HUDEP-2 (cell line): Measurements from ENCODE around the gene EFNA5.

ENCODE experiments used
- DNase-seq, 76 experiments: peaks; one replicate each; lab custom pipeline; 2025; ENCODE audit not compliant: unreplicated experiment in 76 of 76; lab: John Stamatoyannopoulos, UW

EFNA5 gene

DNA sequence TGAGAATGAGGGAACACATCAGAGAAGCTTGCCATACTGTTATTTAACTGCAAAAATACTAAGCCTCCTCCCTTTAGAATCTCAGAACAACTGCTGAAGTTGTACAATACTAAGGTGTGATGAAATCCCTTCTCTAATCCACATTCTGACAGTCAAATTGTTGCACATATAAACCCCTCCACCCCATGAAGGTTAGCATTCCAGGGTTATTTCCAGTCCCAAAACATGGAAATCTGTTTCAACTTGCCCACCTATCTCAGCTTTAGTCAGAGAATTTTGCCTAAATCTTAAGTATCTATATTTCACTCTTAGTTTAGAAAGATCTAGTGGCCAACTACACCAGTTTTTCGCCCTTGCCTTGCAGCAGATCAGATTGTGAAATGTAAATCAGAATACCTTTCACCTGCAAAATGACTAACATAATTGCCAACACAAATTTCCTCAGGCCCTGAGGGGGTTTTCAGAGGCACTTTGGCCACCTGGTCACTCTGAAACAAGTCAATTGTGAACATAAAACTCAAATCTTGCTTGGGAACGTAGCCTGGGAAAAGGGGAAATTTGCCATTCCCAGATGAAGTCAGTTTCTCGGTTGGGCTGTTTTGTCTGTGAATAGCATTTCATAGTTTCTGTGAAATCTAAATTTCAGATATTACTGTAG, 93.9 kb downstream of the EFNA5 start:
- no peak for DNase-seq

DNA sequence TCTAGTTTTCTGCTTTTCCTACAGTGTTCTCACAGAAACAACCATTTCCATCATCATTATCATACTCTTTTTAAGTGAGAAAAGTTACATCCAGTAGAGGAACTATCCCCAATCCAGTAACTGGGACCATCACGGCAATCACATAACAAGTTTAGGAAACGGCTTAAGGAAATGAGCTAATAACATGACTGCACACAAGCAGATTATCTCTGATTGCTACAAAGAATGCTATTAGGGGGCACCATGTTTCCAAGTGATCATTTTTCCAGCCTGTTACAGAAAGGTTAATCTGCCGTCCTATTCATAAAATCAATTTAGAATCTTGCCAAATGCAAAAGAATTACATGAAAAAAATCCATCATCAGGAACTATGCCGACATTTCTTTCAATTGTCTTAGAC, 94.6 kb downstream of the EFNA5 start:
- DNase-seq: no peak

DNA sequence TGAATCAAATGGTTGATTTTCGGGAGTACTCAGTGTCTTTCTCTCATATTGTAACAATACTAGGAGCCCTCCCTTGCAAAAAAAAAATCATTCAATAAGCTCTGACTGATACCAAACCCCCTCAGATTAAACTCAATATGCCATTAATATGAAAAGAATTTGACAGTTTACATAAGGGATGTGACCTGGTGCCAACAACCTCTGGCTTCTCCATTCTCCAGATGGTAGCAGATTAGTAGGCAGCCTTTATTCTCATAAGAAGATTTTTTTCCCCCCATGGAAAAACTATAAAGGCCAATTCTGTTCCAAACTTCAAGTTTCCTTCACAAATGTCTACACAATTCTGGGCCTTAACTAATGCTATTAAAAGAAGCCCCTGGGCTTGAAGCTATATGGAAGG, 96.5 kb downstream of the EFNA5 start:
- no peak for DNase-seq

DNA sequence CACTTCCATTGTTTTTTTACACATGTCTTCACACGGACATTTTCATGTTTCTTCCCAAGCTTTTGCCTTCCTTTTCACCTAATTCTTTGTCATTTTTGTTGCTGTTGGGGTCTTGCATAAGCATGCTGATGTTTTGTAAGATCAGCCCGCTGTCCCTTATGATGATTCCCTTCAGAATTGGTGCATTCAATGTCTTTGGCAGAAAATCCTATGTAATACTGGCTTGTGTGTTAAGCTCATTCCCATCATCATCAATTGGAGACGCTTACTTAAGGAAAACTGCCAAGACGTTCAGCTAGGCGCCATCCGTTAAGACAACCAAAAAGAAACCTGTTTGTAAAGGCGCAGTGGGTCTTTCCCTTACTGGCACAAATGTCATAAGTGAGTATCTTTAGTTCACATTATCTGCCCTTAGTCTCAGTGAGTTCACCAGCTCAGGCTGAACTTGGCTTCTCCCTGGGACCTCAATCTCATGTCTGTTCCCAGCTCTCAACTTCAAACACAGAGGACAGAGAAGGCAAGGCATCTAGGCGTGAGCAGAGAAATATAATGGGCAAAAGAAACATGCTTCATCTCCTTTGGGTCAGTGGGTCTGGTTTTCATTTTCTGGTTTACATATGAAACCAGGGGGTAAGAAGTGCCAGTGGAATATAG, 97.9 kb downstream of the EFNA5 start:
- DNase-seq: no peak

DNA sequence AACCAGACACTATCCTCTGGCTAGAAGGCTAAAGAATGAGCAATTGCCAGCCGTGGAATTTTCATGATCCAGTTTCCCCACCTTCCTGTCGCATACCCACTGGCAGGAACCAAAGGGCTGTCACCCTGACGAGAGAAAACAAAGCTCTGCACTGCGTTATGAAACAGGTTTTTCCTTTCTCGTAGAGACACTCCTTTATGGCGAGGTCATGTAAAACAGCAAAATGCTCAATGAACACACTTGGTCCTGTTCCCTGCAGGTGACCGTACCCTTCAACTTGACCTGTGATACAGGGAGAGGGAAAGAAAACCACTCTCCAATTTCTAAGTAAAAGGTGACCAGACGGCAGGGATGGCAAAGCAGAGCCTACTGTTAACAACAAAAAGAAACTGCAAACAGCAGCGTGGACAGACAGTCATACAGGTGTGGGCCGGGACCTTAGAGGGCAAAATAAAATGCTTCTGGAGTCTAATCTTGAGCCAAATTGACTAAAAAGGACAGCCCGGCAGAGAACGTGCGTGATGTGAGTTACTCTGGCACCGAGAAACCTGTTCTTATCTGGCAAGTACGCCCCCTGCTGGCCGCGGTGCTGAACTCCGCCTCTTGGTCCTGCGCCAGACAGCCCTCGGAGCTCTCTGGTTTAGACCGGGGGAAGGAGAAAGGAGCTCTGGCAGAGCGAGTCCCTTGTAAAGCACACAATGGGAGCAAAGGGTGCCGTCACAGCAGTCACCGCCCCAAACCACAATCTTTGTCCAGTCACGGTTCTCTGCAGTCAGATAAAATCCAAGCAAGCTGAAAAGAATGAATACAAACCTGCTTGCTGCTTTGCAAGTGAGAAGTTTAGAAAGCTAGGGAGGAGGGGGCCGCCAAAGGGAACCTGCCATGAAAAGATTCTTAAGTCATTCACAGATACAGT, 98.9 kb downstream of the EFNA5 start:
- DNase-seq: peak in 74 of 76 experiments; percentile 18 to 92 (median 66)

DNA sequence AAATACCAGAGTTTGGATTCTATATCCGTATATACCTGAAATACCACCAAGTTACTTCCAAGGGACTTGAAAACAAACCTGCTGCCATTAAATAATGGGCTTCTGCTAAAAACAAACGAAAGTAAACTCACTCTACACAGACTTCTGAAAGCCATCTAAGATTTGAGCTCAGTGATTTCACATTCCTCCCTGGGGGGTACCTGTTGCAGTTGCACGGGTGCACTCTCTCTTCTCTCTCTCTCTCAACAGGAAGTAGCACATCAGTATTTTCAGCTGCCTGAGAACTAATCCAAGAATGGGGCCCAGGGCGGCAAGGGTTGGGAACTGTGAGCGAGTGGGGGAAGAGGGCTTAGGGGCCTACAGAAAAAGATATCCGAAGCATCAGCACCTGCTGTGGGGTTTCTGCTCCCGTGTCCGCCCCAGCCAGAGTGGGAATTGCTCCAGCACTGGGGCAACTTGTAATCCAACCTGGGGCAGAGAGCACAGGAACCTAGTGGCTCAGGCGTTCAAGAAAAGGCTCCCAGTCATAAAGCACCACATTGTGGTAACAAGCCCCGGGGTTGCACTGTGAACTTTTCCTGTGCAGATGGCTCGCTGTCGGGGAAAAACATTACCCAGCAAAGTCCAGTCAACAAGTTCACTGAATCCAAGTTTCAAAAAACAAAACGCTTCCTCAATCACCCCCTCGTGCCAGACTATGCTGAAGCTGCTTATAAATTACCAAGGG, 99.8 kb downstream of the EFNA5 start:
- no peak for DNase-seq

DNA sequence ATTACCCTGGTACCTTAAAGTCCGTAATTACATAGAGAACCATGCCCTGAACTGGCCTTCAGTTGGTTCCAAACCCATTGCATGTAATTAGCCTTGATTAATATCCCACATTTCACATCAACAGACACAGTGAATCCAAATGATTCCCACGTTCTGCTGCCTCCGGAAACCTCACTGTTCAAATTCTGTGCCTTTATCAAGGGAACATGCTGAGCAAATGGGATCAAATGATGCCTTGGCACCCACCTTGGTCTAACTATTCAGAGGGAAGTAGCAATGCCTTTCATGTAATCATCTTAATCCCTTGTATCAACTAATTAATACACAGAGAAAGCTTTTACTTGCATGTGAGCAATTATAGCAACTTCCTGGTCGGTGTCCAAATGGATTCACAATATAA, 100.6 kb downstream of the EFNA5 start:
- no peak for DNase-seq

DNA sequence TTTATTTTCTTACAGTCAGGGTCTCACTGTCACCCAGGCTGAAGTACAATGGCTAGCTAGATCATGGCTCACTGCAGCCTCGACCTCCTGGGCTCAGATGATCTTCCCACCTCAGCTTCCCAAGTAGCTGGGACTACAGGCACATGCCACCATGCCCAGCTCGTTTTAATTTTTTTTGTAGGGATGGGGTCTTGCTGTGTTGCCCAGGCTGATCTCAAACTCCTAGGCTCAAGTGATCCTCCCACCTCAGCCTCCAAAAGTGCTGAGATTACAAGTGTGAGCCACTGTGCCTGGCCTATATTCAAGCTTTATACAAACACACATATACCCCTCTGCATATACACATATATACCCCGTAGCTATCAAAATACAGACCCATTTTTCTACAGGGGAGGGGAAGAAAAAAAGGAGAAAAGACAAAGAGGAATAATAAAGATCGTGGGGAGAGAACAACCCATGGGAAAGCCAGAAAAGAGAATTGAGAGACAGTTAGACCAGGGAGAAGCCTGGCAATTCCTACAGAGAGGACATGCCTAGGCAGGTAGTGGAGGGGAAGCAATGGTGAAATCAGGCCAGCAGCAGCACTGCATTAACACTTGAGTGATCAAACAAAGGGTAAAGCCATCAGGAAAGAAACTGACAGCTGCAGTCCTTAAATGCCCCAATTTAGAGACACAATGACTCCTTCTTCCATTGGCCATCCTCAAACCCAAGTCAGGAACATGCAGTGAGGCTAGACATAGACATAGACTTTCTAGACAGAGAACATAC, 102.7 kb downstream of the EFNA5 start:
- DNase-seq: no peak

DNA sequence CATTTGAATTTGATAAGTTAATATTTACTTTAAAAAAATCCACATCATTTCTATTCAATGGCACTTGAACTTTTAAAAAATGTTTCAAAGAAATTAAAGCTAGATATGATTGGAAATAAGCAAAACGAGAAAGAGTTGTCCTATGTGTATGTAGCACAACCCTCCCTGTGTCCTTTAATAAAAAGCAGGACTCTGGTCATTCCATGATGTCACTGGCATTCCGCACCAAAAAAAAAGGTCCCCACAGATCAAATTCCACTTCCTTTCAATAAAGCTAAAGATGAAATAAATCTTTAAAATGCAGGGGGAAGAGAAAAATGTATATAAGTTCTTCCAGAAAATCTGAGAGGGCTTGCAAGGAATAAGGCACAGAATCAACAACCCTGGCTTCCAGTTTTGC, 103.8 kb downstream of the EFNA5 start:
- DNase-seq: no peak

DNA sequence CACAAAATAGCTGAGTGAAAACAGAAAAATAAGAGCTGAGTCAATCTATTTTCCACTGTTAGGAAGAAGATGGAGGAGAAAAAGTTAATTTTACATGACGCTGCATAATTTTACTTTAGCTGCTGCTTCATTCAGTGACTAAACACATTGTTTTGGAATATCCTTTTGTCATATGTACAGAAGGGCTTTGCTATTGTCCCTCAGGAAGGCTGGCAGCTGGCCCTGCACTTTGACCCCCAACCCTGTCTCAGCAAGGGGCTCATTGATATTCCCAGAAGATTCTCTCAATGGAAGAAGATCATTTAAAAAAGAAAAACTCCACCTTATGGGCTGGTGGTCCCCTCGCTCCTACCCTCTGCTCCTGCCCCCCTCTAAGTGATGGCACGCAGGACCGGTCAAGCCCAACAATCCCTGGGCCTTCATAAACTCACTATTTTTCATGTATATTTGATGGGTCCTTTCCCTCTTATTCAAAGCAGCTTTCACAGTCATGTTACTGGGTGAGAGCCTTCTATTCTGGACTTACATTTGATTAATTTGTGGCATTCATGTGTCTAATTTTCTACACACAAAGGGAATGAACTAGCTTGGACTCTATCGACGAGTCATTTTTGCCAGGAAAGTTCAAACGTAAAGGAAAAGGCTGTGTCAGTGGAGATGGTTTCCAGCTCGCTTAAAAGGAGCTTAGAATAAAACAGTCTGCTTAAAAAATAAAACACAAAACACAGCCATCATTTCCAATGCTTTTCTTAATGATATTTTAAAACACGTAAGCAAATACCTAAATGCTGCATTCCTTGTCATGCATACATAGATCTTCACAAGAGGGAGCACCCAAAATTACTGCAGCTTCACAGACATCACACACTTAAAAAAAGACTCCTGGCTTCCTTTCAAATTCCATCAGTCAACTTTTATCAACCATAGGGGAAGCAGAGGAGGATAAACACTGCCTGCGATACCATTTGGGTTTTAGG, 104.7 kb downstream of the EFNA5 start:
- DNase-seq: no peak

DNA sequence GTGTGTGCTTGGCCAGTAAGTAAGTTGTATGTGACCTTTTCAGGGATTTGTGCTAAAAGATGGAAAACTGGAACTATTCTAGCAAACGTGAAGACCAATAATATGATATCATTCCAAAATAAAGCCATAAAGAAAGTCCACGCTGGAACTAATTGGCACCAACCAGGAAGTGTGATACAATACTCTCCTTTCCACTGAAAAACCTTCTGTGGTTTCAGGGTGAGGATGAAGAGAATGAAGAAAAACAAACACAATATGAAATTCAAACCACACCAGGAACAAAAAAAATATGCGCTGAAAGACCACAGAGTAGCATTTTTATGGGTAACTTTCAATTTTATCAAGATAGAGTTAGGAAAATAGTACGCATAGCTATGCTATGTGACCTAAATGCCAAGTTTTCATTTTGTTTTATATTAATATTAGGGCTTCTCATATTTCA, 105.8 kb downstream of the EFNA5 start:
- no peak for DNase-seq

DNA sequence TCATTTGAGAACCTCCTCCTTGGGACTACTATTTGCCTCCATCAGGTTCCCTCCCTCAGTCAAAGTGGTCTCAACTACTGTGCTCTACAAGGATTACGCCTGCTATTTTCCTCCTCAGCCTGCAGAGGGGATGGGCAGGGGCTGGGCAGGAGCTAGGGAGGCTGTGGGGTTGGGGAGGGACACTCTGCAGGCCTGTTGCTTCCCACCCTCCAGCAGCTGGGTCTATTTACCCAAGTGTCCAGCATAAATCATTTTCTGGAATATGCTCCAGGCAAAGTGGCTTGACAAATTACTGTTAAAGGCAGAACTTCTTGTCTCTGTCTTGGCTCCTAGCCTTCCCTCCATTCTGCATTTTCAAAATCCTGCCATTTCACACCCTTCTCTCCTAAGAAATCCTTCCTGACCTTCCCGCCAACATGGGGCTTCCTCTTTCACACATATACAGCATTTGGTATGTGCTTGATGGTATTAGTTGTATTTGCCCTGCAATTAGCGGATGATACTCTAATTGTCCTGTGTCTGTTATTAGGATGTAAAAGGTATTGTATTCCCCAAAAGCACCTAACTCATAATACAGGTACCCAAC, 106.7 kb downstream of the EFNA5 start:
- no peak for DNase-seq

DNA sequence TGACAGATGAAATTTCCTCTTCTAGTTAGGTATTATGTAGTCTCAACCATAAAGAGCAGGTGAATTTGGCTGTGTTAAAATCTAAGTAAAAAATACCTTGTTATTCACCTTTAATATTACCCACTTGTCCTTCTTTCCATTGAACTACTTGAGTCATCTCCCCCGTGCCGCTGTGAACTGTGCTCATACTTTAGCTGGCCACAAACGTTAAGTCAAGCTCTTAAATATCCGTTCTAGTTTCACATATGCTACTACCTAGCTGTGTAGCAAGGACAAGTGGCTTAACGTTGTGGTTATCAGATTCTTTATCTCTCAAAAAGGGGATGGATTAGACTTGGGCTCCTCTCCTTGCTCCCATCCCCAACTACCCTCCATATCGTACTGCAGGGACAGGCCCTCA, 110.4 kb downstream of the EFNA5 start:
- no peak for DNase-seq

DNA sequence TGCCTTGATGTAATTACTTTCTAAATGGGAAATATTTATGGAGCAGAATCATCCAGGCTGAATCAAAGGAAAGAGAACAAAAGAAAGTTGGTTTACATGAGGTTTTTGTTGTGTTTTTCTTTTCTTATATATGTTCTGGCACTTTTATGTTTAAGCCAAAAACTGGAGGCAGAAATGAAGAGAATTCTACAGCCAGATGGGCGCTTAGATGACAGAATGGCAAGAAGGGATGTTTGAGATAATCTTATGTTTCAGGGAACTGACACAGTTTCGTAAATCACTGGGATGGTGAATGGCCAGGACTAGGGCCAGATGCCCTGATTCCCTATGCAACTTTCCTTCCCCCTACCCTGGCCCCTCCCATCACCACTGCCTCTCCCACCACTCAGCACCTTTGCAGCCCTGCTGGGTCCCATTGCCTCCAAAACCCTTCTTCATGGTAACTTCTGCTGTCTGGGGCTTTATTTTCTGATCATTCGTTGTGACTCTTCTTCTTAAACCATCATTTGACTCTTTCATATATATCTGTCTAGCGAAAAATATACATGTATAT, 111.8 kb downstream of the EFNA5 start:
- DNase-seq: no peak

DNA sequence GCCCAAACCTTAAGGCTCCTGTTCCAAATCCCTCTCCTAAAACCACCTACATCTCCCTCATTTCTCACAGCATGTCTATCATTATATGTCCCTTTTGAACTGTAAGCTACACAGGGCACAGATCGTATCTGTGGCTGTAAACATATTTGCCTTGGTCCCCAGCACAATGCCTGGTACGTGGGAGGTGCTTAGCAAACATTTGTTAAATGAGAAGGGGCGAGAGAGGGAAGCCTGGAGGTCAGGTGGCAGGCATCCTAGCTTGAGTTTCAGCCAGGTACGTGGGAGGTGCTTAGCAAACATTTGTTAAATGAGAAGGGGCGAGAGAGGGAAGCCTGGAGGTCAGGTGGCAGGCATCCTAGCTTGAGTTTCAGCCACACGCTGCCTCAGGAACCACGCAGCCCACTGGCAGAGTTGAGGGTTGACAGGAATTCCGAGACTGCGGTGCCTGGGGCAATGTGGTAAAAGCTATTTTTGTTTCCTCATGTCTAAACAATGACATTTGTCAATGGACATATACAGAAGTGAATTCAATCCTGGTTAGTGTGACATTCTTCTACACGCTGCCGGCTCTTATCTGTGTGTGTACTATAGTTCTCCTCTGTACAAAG, 113.6 kb downstream of the EFNA5 start:
- no peak for DNase-seq

DNA sequence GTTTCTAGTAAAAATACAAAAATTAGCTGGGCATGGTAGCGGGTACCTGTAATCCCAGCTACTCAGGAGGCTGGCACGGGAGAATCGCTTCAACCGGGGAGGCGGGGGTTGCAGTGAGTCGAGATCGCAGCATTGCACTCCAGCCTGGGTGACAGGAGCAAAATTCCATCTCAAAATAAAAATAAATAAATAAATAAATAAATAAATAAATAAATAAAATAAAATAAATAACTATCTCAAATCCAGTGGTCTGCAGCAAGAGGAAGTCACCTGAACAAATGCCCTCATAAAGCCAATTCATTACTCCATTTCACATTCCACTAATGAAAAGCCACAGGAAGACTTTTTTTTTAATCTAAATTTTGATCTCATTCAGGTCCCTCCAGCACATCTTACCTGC, 114.2 kb downstream of the EFNA5 start:
- no peak for DNase-seq

DNA sequence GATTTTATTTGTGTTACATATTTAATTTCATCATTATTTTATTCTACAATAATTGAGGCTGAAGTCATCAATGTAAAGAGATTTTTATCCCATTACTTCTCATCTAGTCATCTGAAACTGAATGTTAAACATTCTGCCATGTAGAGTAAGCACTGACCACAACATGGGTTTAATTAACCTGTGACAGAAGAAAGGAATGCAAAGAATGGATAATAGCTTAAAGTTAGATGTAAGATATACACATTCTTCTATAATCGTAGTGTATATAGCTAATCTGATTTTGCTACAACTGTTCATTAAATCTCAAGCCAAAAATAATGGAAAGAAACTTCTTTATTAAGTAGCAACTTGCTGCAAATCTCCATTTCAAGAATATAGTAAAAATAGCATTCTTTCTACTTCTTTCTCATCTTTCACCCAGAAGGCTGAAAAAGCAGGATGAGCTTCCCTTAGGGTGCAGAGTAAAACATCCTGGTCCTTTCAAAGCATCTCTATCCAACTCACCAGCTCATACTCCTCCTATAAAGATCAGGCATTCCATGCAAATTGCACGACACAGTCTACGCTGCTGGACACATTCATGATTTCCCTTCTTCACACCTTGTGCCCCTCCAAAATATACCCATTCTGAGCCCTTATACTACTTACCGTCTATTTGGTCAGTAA, 115.2 kb downstream of the EFNA5 start:
- no peak for DNase-seq
